HFFc6 (cell line): ENCODE measurements around the gene OR10AD1. TPM values are rescaled to one million over a fixed set of nuclear protein-coding genes. Genes with fewer than 3 reads are reported as not detected.

Experiments
- DNase-seq: peaks from one replicate; pipeline ENCODE4 v3.0.0-alpha.2; 2018
- H3K27ac Mint-ChIP-seq: 2 replicates; pipeline ENCODE4 v1.8.0; 2020; ENCODE audit warnings: mild to moderate bottlenecking, mixed read lengths
- H3K27me3 Mint-ChIP-seq: 2 replicates; pipeline ENCODE4 v1.8.0; 2021; ENCODE audit warnings: mild to moderate bottlenecking, moderate library complexity, mixed read lengths; ENCODE audit not compliant: insufficient read depth
- H3K36me3 Mint-ChIP-seq: 2 replicates; pipeline ENCODE4 v1.8.0; 2021; ENCODE audit warnings: low read depth, mixed read lengths
- H3K4me1 Mint-ChIP-seq: 2 replicates; pipeline ENCODE4 v1.8.0; 2020; ENCODE audit warnings: low read depth, mixed read lengths
- H3K4me3 Mint-ChIP-seq: 2 replicates; pipeline ENCODE4 v1.8.0; 2020; ENCODE audit warnings: mild to moderate bottlenecking, moderate library complexity, mixed read lengths
- H3K9me3 Mint-ChIP-seq: 2 replicates; pipeline ENCODE4 v1.8.0; 2020; ENCODE audit warnings: mild to moderate bottlenecking, mixed read lengths
- CTCF ChIP-seq: fragments of 200-600 bp; sonication (generic); IDR thresholded peaks from 2 replicates; pipeline ENCODE4 v1.5.0; 2021; ENCODE audit warnings: antibody characterized with exemption, mild to moderate bottlenecking
- total RNA-seq, 6 experiments: library from RNA; stranded (reverse); fragmentation: NEBNext Ultra II Directional; extraction: Animal tissue kit (Norgen Biotek cat#: 25700); gene quantifications; 2 replicates in 1 of 6; 3 replicates in 5 of 6; pipeline ENCODE4 v1.2.3, GENCODE V29; 2021

The OR10AD1 gene
- total RNA-seq, 6 experiments from 2014 or later: not detected

GRCh38 chr12:48191096-48191495 is 12.0 kb downstream of the OR10AD1 start:
- no peak overlapping the region for H3K4me3 Mint-ChIP-seq
- no peaks in the 10 kb centered on the region for H3K9me3 Mint-ChIP-seq
- no peak for TF ChIP-seq CTCF
- H3K27me3 Mint-ChIP-seq: peaks cover 15% of the 10 kb centered on the region
- no peaks in the 10 kb centered on the region for H3K36me3 Mint-ChIP-seq
- DNase-seq: no peak
- H3K27ac Mint-ChIP-seq: no peak overlapping the region
- H3K4me1 Mint-ChIP-seq: peaks cover 46% of the 10 kb centered on the region

- Mint-ChIP-seq H3K27ac (no peak overlapping the region), H3K9me3 (no peaks in the 10 kb centered on the region), H3K36me3 (no peaks in the 10 kb centered on the region), H3K4me1 (peaks cover 38% of the 10 kb centered on the region), H3K4me3 (no peak overlapping the region), H3K27me3 (peaks cover 26% of the 10 kb centered on the region)
- peak; percentile 92 for TF ChIP-seq CTCF
- DNase-seq: peak; percentile 60
Observed at GRCh38 chr12:48189331-48190125, 13.6 kb downstream of the OR10AD1 start.

- no peak overlapping the region for H3K27ac Mint-ChIP-seq
- peaks cover 34% of the 10 kb centered on the region for H3K27me3 Mint-ChIP-seq
Observed at GRCh38 chr12:48187916-48188695, 15.0 kb downstream of the OR10AD1 start.

GRCh38 chr12:48185181-48185919 is 17.7 kb downstream of the OR10AD1 start:
- Mint-ChIP-seq H3K27me3 (peaks cover 33% of the 10 kb centered on the region), H3K36me3 (no peaks in the 10 kb centered on the region), H3K9me3 (no peaks in the 10 kb centered on the region), H3K27ac (no peak overlapping the region), H3K4me1 (peaks cover 36% of the 10 kb centered on the region), H3K4me3 (no peak overlapping the region)
- no peak for DNase-seq
- TF ChIP-seq CTCF: no peak

More at GRCh38 chr12:48187916-48188695, 15.0 kb downstream of the OR10AD1 start:
- Mint-ChIP-seq H3K4me3 (no peak overlapping the region), H3K9me3 (no peaks in the 10 kb centered on the region), H3K4me1 (peaks cover 26% of the 10 kb centered on the region; the same call in 1 of the 2 replicates), H3K36me3 (no peaks in the 10 kb centered on the region)
- no peak for TF ChIP-seq CTCF
- no peak for DNase-seq

GRCh38 chr12:48184549-48184922 is 18.6 kb downstream of the OR10AD1 start:
- H3K27ac Mint-ChIP-seq: no peak overlapping the region
- peaks cover 38% of the 10 kb centered on the region for H3K27me3 Mint-ChIP-seq

More at GRCh38 chr12:48184549-48184922, 18.6 kb downstream of the OR10AD1 start:
- DNase-seq: no peak
- Mint-ChIP-seq H3K36me3 (no peaks in the 10 kb centered on the region), H3K9me3 (no peaks in the 10 kb centered on the region), H3K4me3 (peak overlapping the region; percentile 18; the same call in 1 of the 2 replicates), H3K4me1 (peaks cover 32% of the 10 kb centered on the region)
- TF ChIP-seq CTCF: no peak
